ENCODE results near the gene HOXD8.

HOXD8 gene

DNA sequence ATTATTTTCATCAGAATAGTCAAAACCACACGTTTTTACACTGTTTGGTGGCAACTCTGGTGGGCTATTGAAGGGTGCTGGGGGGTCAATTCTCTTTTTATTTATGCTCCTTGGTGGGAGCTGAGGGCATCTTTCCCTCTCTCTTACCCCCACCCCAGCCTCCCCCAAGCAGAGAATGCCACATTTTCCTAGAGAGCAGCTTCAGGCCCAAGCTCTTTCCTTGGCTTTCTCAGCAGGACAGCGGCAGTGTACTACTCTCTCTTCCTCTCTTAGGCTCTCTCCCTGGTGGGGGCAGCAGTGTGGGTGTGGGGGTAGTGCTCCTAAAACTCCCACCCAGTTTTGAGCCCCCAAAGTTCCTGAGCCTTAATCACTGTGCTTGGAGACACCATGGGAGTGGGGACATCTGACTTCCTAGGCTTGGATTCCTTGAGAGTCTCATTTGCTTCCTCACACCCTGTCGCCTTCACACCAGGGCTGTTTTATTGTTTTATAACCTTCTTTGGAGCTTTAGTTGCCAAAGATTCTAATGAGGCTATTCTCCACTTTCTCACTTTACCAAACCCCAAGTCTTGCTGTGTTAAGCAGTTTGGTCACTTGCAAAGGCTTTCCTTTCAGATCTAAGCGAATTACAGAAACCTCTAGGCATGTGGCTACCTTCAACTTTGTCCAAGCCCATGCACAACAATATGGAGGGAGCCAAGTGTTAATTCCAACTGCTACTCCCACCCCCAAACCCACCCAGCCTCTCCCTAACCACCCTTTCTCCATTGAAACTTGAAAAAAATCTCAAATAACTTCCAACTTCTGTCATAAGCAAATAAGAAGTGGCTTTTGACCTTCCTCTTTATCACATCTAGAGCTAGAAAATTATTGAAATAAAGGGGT is 15.8 kb downstream of the HOXD8 start:
- TF ChIP-seq, protein P1, sequence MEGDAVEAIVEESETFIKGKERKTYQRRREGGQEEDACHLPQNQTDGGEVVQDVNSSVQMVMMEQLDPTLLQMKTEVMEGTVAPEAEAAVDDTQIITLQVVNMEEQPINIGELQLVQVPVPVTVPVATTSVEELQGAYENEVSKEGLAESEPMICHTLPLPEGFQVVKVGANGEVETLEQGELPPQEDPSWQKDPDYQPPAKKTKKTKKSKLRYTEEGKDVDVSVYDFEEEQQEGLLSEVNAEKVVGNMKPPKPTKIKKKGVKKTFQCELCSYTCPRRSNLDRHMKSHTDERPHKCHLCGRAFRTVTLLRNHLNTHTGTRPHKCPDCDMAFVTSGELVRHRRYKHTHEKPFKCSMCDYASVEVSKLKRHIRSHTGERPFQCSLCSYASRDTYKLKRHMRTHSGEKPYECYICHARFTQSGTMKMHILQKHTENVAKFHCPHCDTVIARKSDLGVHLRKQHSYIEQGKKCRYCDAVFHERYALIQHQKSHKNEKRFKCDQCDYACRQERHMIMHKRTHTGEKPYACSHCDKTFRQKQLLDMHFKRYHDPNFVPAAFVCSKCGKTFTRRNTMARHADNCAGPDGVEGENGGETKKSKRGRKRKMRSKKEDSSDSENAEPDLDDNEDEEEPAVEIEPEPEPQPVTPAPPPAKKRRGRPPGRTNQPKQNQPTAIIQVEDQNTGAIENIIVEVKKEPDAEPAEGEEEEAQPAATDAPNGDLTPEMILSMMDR (IDR thresholded peaks at IDR 0.05; ENCODE audit: insufficient read depth, low read depth, low read length, missing control alignments): no peak
- DNase-seq (ENCODE audit: low read depth): no peak
- H3K4me3 ChIP-seq (ENCODE audit: low read length): no peak overlapping the region

DNA sequence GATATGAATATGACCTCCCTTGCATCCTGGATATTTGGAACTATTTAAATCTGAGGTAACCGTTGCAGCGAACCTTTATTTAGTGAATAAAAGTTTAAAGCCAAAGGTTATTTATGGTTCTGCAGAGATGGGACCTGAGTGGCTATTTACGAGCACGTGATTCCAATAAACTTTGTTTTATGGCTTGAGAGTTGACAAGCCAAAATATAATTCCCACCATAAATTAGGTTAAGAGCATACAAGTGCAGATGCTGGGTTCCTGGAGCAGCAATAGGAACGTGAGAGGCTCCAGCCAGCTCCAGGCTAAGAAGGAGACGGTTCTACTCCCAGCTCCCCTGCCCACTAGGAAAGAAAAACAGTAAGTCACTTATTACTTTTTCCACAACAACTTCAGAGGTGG is 16.6 kb downstream of the HOXD8 start:
- TF ChIP-seq, protein P1 (IDR thresholded peaks at IDR 0.05; ENCODE audit: insufficient read depth, low read depth, low read length, missing control alignments): no peak
- DNase-seq (ENCODE audit: low read depth): no peak

DNA sequence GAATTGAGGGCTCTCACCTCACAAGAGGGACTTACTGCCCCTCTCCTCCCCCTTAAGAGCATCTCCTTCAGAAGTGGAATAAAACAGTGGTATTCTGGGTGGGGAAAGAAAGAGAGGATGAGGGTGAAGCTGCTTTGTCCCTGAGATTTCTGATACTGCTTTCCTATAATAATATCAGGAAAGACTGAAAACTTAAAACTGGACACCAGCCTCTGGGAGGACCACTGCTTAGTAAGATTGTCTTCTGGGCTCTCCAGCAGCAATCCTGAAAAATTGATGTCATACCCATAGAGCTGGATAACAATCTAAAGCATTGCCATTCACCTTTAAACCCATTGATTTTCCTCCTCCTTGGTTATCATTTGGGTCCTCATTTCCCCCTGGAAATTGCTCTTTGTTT is 17.1 kb downstream of the HOXD8 start:
- no peak for DNase-seq (ENCODE audit: low read depth)
- TF ChIP-seq, protein P1 (IDR thresholded peaks at IDR 0.05; ENCODE audit: insufficient read depth, low read depth, low read length, missing control alignments): no peak

More for the DNA sequence above, 16.6 kb downstream of the HOXD8 start:
- no peak overlapping the region for H3K4me3 ChIP-seq (ENCODE audit: low read length)

DNA sequence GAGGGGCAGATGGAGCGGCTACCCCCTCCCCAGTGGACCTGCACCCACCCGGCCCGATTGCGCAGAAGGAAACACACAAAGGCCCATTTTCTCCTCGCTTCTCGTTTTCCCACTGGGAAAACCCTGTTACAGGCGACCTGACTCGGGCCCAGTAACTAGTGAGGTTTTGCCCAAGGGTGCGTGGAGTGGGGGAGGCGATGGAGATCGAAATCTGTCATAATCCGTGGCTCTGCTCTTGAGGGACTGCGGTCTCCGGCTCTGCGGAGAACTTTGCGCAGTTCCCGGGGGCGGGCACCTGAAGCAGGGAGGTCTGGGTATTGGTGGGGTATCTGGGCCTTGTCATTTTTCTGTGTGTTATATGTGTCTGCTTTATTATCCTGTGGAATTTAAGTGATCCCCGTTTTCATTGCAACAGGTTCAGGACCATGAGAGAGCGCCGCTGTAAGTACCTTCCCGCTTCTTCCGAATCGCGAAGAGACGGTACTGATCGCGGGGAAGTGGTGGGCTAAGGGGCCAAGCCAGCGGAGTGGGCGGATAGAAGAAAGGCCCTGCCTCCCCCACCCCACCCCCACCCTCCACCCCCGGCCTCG is 17.8 kb downstream of the HOXD8 start:
- H3K4me3 ChIP-seq (ENCODE audit: low read length): no peak overlapping the region
- no peak for DNase-seq (ENCODE audit: low read depth)
- TF ChIP-seq, protein P1 (IDR thresholded peaks at IDR 0.05; ENCODE audit: insufficient read depth, low read depth, low read length, missing control alignments): no peak

More for the DNA sequence above, 17.1 kb downstream of the HOXD8 start:
- no peak overlapping the region for H3K4me3 ChIP-seq (ENCODE audit: low read length)

DNA sequence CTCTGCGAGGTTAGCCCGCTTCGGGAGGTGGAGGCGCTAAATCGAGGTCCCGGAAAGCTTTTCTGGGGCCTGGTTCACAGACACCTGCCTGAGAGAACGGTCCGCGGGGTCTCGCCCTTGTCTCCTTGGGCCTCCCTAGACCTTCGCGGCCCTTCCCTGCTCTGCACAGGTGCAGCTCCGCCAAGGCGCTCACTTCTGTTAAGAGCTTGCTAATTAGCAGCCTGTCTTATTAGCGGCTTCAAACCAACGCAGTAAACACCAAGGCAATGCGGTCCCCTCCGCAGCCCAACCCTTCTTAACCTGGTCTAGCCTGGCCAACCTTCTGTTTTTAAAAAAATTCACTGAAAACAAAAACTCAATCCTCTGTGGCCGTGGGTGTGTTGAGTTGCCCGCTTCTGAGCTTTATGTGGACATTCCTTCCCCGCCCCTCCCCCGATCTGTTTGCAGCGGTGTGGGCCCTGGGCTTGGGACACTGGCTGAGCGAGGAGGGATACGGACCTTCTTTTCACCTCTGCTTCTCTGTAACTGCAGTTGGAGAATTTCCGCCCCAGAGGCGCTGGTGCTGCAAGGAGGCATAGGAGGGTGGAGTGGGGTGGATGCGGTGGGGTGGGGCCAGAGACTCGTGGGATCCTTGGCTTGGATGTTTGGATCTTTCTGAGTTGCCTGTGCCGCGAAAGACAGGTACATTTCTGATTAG is 18.4 kb downstream of the HOXD8 start:
- TF ChIP-seq, protein P1 (IDR thresholded peaks at IDR 0.05; ENCODE audit: insufficient read depth, low read depth, low read length, missing control alignments): no peak
- H3K4me3 ChIP-seq (ENCODE audit: low read length): no peak overlapping the region
- no peak for DNase-seq (ENCODE audit: low read depth)

DNA sequence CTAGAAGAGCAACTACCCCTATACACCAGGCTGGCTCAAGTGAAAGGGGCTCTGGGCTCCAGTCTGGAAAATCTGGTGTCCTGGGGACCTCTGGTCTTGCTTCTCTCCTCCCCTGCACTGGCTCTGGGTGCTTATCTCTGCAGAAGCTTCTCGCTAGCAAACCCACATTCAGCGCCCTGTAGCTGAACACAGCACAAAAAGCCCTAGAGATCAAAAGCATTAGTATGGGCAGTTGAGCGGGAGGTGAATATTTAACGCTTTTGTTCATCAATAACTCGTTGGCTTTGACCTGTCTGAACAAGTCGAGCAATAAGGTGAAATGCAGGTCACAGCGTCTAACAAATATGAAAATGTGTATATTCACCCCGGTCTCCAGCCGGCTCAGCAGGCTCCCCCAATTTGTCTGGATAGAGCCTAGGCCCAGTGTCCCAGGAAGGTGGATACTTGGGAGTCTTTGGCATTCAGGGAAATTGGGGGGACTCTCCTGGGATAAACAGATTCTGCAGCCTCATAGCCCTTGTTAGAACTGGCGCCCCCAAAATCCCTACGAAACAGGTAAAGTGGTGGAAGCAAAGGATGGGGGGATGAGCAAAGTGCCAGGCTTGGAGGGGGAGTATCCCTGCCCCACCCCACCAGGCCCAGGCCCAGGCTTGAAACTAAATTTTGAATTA is 19.4 kb downstream of the HOXD8 start:
- TF ChIP-seq, protein P1 (IDR thresholded peaks at IDR 0.05; ENCODE audit: insufficient read depth, low read depth, low read length, missing control alignments): no peak
- H3K4me3 ChIP-seq (ENCODE audit: low read length): no peak overlapping the region
- no peak for DNase-seq (ENCODE audit: low read depth)
